ENCODE measurements around the gene MGAT5B.

MGAT5B gene

GRCh38 chr17:76992891-76993290, 124.7 kb downstream of the MGAT5B start:
- H3K27me3 Mint-ChIP-seq: no peaks in the 10 kb centered on the region
- H3K4me3 Mint-ChIP-seq: no peak overlapping the region
- no peaks in the 10 kb centered on the region for H3K36me3 Mint-ChIP-seq
- H3K27ac Mint-ChIP-seq: no peak overlapping the region
- no peaks in the 10 kb centered on the region for H3K9me3 Mint-ChIP-seq
- H3K4me1 Mint-ChIP-seq: peaks cover 40% of the 10 kb centered on the region

GRCh38 chr17:76993651-76994050, 125.4 kb downstream of the MGAT5B start:
- Mint-ChIP-seq H3K36me3 (no peaks in the 10 kb centered on the region), H3K9me3 (no peaks in the 10 kb centered on the region), H3K4me3 (no peak overlapping the region), H3K27ac (no peak overlapping the region), H3K27me3 (no peaks in the 10 kb centered on the region), H3K4me1 (peaks cover 47% of the 10 kb centered on the region)

- Mint-ChIP-seq H3K27ac (peak overlapping the region; percentile 68), H3K4me1 (peaks cover 52% of the 10 kb centered on the region), H3K4me3 (no peak overlapping the region), H3K36me3 (no peaks in the 10 kb centered on the region), H3K9me3 (no peaks in the 10 kb centered on the region), H3K27me3 (no peaks in the 10 kb centered on the region)
These were observed 126.0 kb downstream of the MGAT5B start for GRCh38 chr17:76994237-76994637.

- Mint-ChIP-seq H3K27ac (peak overlapping the region; percentile 47), H3K27me3 (no peaks in the 10 kb centered on the region), H3K36me3 (no peaks in the 10 kb centered on the region), H3K4me1 (peaks cover 58% of the 10 kb centered on the region), H3K9me3 (no peaks in the 10 kb centered on the region), H3K4me3 (no peak overlapping the region)
These were observed 127.3 kb downstream of the MGAT5B start for GRCh38 chr17:76995387-76996105.

GRCh38 chr17:76996741-76997694, 128.8 kb downstream of the MGAT5B start:
- Mint-ChIP-seq H3K36me3 (no peaks in the 10 kb centered on the region), H3K4me1 (peaks cover 61% of the 10 kb centered on the region), H3K9me3 (no peaks in the 10 kb centered on the region), H3K27ac (peak overlapping the region; percentile 83), H3K4me3 (peak overlapping the region; percentile 39), H3K27me3 (no peaks in the 10 kb centered on the region)

- peak overlapping the region; percentile 80 for H3K27ac Mint-ChIP-seq
- H3K36me3 Mint-ChIP-seq: no peaks in the 10 kb centered on the region
- H3K4me3 Mint-ChIP-seq: peak overlapping the region; percentile 63
- H3K27me3 Mint-ChIP-seq: no peaks in the 10 kb centered on the region
- no peaks in the 10 kb centered on the region for H3K9me3 Mint-ChIP-seq
- peaks cover 61% of the 10 kb centered on the region for H3K4me1 Mint-ChIP-seq
These were observed 129.9 kb downstream of the MGAT5B start for GRCh38 chr17:76997981-76998531.

GRCh38 chr17:76998839-76999238, 130.6 kb downstream of the MGAT5B start:
- Mint-ChIP-seq H3K27ac (peak overlapping the region; percentile 80), H3K4me1 (peaks cover 56% of the 10 kb centered on the region)

More at GRCh38 chr17:76998839-76999238, 130.6 kb downstream of the MGAT5B start:
- Mint-ChIP-seq H3K27me3 (no peaks in the 10 kb centered on the region), H3K9me3 (no peaks in the 10 kb centered on the region), H3K36me3 (no peaks in the 10 kb centered on the region), H3K4me3 (no peak overlapping the region)
